SK-N-SH (cell line): Measurements from ENCODE around the gene BOD1L1. TPM values are rescaled to one million over a fixed set of nuclear protein-coding genes. Genes with fewer than 3 reads are reported as not detected.

ENCODE experiments used
- CTCF ChIA-PET: fragments of 300-600, 350-600 bp; formaldehyde crosslinking; extraction: SDS; loops from one replicate; lab custom pipeline; 2021; lab: Yijun Ruan, JAX
- POLR2A ChIA-PET: fragments of 350-600 bp; sonication (Branson Sonifier 250); formaldehyde crosslinking; extraction: SDS; loops from one replicate; lab custom pipeline; 2020; ENCODE audit warnings: antibody characterized with exemption, inconsistent platforms; lab: Yijun Ruan, JAX
- DNase-seq: peaks from one replicate; pipeline ENCODE4 v3.0.0; 2012
- H2AFZ ChIP-seq: fragments of 200-600 bp; sonication (generic); 2 replicates; pipeline ENCODE4 v1.8.1; 2016; ENCODE audit warnings: antibody characterized with exemption, mild to moderate bottlenecking, low read depth
- H3F3A ChIP-seq: fragments of 200-600 bp; sonication (generic); replicated peaks from 2 replicates; pipeline ENCODE3; 2016; ENCODE audit warnings: antibody characterized with exemption, mild to moderate bottlenecking; ENCODE audit not compliant: insufficient read depth
- H3K27ac ChIP-seq, 2 experiments: fragments of 200-500 bp in 1 of 2; fragments of 200-600 bp in 1 of 2; sonication (Bioruptor generic) in 1 of 2; sonication (generic), shearing (Covaris generic) in 1 of 2; 2 replicates each; pipeline versions ENCODE4 v1.5.1 to v1.6.1; 2014 to 2016; ENCODE audit warnings: low read depth in 2 of 2, inconsistent platforms in 1 of 2, low read length in 1 of 2, mild to moderate bottlenecking in 1 of 2, mixed read lengths in 1 of 2
- H3K27me3 ChIP-seq: fragments of 200-600 bp; sonication (generic), shearing (Covaris generic); 2 replicates; pipeline ENCODE4 v1.6.1; 2016; ENCODE audit warnings: mixed run types; ENCODE audit not compliant: insufficient read depth
- H3K36me3 ChIP-seq, 2 experiments: fragments of 200-500 bp in 1 of 2; fragments of 200-600 bp in 1 of 2; sonication (Bioruptor generic) in 1 of 2; sonication (generic) in 1 of 2; replicated peaks in 1 of 2; 2 replicates each; pipeline versions ENCODE3 to v1.5.1; 2014 to 2016; ENCODE audit warnings: low read length in 1 of 2, mild to moderate bottlenecking in 1 of 2; ENCODE audit not compliant: insufficient read depth in 2 of 2, control insufficient read depth in 1 of 2
- H3K4me1 ChIP-seq, 2 experiments: fragments of 200-500 bp in 1 of 2; fragments of 200-600 bp in 1 of 2; sonication (Bioruptor generic) in 1 of 2; sonication (generic), shearing (Covaris generic) in 1 of 2; 2 replicates each; pipeline versions ENCODE4 v1.5.1 to v1.6.1; 2014 to 2016; ENCODE audit warnings: low read depth in 1 of 2, low read length in 1 of 2, mixed run types in 1 of 2; ENCODE audit not compliant: insufficient read depth in 2 of 2, control insufficient read depth in 1 of 2
- H3K4me2 ChIP-seq: fragments of 200-600 bp; sonication (generic), shearing (Covaris generic); 2 replicates; pipeline ENCODE4 v1.6.1; 2017; ENCODE audit warnings: mixed run types
- H3K4me3 ChIP-seq, 2 experiments: fragments of 200-500 bp in 1 of 2; fragments of 200-600 bp in 1 of 2; sonication (Bioruptor generic) in 1 of 2; sonication (generic), shearing (Covaris generic) in 1 of 2; 2 replicates each; pipeline versions ENCODE4 v1.5.1 to v1.8.1; 2014 to 2016; ENCODE audit warnings: low read depth in 2 of 2, inconsistent platforms in 1 of 2, low read length in 1 of 2, mild to moderate bottlenecking in 1 of 2, mixed read lengths in 1 of 2, moderate library complexity in 1 of 2
- H3K79me2 ChIP-seq: fragments of 200-600 bp; sonication (generic); 2 replicates; pipeline ENCODE4 v1.8.1; 2017; ENCODE audit warnings: mild to moderate bottlenecking; ENCODE audit not compliant: insufficient read depth
- H3K9ac ChIP-seq: fragments of 200-600 bp; sonication (generic); 2 replicates; pipeline ENCODE4 v1.6.1; 2017; ENCODE audit warnings: mixed run types
- H3K9me2 ChIP-seq: fragments of 200-600 bp; sonication (generic); 2 replicates; pipeline ENCODE4 v1.6.1; 2017; ENCODE audit warnings: mixed run types
- H3K9me3 ChIP-seq: fragments of 200-600 bp; sonication (generic); 2 replicates; pipeline ENCODE4 v1.6.1; 2017; ENCODE audit warnings: mixed run types, mild to moderate bottlenecking, moderate library complexity
- H4K20me1 ChIP-seq: fragments of 200-600 bp; sonication (generic); 2 replicates; pipeline ENCODE4 v1.6.1; 2017; ENCODE audit warnings: mild to moderate bottlenecking, mixed run types; ENCODE audit not compliant: insufficient read depth
- MXI1 ChIP-seq: IDR thresholded peaks from 2 replicates; pipeline ENCODE4 v1.6.1; 2012; ENCODE audit warnings: mild to moderate bottlenecking, low read depth, low read length, improper control_type of control experiment
- NFIC ChIP-seq: IDR thresholded peaks from 2 replicates; pipeline ENCODE4 v1.4.0; 2012; ENCODE audit warnings: borderline replicate concordance
- NRF1 ChIP-seq: IDR thresholded peaks from 2 replicates; pipeline ENCODE4 v1.6.1; 2012; ENCODE audit warnings: low read depth, mild to moderate bottlenecking, low read length
- POLR2AphosphoS5 ChIP-seq: IDR thresholded peaks from 2 replicates; pipeline ENCODE4 v1.6.1; 2012; ENCODE audit warnings: low read depth, low read length
- SIN3A ChIP-seq: IDR thresholded peaks from 2 replicates; pipeline ENCODE4 v1.6.1; 2012; ENCODE audit warnings: low read depth, mild to moderate bottlenecking, low read length, moderate library complexity, borderline replicate concordance
- SMC3 ChIP-seq: IDR thresholded peaks from 2 replicates; pipeline ENCODE4 v1.6.1; 2012; ENCODE audit warnings: low read depth, low read length, improper control_type of control experiment
- WGBS: methylation state at CpG from one replicate; pipeline ENCODE4 v1.1.6; 2017; ENCODE audit warnings: low lambda C conversion rate; 5-methylcytosine and 5-hydroxymethylcytosine counted together
- polyA plus RNA-seq, 3 experiments: library from polyadenylated mRNA; depleted of rRNA; stranded (reverse); fragments of >200 nt; gene quantifications; 2 replicates each; pipeline ENCODE4 v1.2.3, GENCODE V29; 2012
- TF ChIP-seq, protein P1 (sequence below): fragments of 200-600 bp; sonication (generic); IDR thresholded peaks from 2 replicates; pipeline ENCODE4 v1.6.1; 2017; ENCODE audit warnings: antibody characterized with exemption, mild to moderate bottlenecking, moderate library complexity

Gene BOD1L1
- polyA plus RNA-seq, 1 of the 3 experiments (the other 2 are of a cell fraction), result 12.5 TPM

GRCh38 chr4:13645075-13645474 lies 17.6 kb upstream of the BOD1L1 start:
- 0 out of 4 replicates have a peak, but pooled peaks cover 0 to 11% of the 10 kb centered on the region in 2 experiments for H3K4me1 ChIP-seq
- no peak overlapping the region for H3K4me2 ChIP-seq
- H3K36me3 ChIP-seq, result no peaks in the 10 kb centered on the region
- ChIA-PET POLR2A (no interaction called here), CTCF (interaction anchor here (0.7 to 1.0 kb wide), 2 partner anchors 9 kb away, joined by 4 to 5 read pairs; no protein-coding TSS in a partner anchor)
- no peaks in the 10 kb centered on the region for H3K9me3 ChIP-seq
- no peaks in the 10 kb centered on the region for H3F3A ChIP-seq
- H3K4me3 ChIP-seq, result no peak overlapping the region
- H3K9me2 ChIP-seq, result no peaks in the 10 kb centered on the region
- H2AFZ ChIP-seq, result no peak overlapping the region
- no peak overlapping the region for H3K27ac ChIP-seq
- no peak overlapping the region for H3K9ac ChIP-seq
- 86% methylated on average over 1 of the region's 1 CpG for WGBS
- no peak for DNase-seq
- H4K20me1 ChIP-seq, result no peaks in the 10 kb centered on the region
- H3K27me3 ChIP-seq, result no peaks in the 10 kb centered on the region; the same call in 1 of the 2 replicates
- no peak for TF ChIP-seq SMC3
- no peak for TF ChIP-seq POLR2AphosphoS5
- TF ChIP-seq NFIC, result no peak
- TF ChIP-seq, protein P1, sequence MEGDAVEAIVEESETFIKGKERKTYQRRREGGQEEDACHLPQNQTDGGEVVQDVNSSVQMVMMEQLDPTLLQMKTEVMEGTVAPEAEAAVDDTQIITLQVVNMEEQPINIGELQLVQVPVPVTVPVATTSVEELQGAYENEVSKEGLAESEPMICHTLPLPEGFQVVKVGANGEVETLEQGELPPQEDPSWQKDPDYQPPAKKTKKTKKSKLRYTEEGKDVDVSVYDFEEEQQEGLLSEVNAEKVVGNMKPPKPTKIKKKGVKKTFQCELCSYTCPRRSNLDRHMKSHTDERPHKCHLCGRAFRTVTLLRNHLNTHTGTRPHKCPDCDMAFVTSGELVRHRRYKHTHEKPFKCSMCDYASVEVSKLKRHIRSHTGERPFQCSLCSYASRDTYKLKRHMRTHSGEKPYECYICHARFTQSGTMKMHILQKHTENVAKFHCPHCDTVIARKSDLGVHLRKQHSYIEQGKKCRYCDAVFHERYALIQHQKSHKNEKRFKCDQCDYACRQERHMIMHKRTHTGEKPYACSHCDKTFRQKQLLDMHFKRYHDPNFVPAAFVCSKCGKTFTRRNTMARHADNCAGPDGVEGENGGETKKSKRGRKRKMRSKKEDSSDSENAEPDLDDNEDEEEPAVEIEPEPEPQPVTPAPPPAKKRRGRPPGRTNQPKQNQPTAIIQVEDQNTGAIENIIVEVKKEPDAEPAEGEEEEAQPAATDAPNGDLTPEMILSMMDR, result peak; percentile 14; the same call in 1 of the 2 replicates
- no peak for TF ChIP-seq SIN3A
- no peak for TF ChIP-seq MXI1
- no peaks in the 10 kb centered on the region for H3K79me2 ChIP-seq

- Histone ChIP-seq H3K4me3 (no peak overlapping the region), H3F3A (no peaks in the 10 kb centered on the region), H2AFZ (no peak overlapping the region), H3K9me3 (no peaks in the 10 kb centered on the region), H3K9ac (no peak overlapping the region), H3K4me1 (0 out of 4 replicates have a peak, but pooled peaks cover 0 to 13% of the 10 kb centered on the region in 2 experiments), H4K20me1 (no peaks in the 10 kb centered on the region), H3K27ac (peak overlapping the region in 1 of 2 experiments; percentile 3; a peak in 1 of 4 replicates), H3K79me2 (no peaks in the 10 kb centered on the region), H3K36me3 (no peaks in the 10 kb centered on the region), H3K4me2 (no peak overlapping the region), H3K27me3 (no peaks in the 10 kb centered on the region; the same call in 1 of the 2 replicates), H3K9me2 (no peaks in the 10 kb centered on the region)
- TF ChIP-seq NFIC (0 out of 2 replicates have a peak, but pooled peaks have one; percentile 12), SMC3 (no peak), MXI1 (no peak), NRF1 (no peak)
- ChIA-PET CTCF (interaction anchor here (1.1 to 2.9 kb wide), 4 partner anchors 12 to 17 kb away, joined by 3 to 12 read pairs (median 5); no protein-coding TSS in a partner anchor), POLR2A (no interaction called here)
- no peak for DNase-seq
- WGBS, result 0% methylated on average over 2 of the region's 2 CpGs
These were observed 14.8 kb upstream of the BOD1L1 start for GRCh38 chr4:13642170-13642950.
